ENCODE data around the gene PDXK. TPM values are rescaled to one million over a fixed set of nuclear protein-coding genes. Genes with fewer than 3 reads are reported as not detected.

PDXK gene
- total RNA-seq, 2 experiments from 2014 or later: 111 to 113 TPM

DNA sequence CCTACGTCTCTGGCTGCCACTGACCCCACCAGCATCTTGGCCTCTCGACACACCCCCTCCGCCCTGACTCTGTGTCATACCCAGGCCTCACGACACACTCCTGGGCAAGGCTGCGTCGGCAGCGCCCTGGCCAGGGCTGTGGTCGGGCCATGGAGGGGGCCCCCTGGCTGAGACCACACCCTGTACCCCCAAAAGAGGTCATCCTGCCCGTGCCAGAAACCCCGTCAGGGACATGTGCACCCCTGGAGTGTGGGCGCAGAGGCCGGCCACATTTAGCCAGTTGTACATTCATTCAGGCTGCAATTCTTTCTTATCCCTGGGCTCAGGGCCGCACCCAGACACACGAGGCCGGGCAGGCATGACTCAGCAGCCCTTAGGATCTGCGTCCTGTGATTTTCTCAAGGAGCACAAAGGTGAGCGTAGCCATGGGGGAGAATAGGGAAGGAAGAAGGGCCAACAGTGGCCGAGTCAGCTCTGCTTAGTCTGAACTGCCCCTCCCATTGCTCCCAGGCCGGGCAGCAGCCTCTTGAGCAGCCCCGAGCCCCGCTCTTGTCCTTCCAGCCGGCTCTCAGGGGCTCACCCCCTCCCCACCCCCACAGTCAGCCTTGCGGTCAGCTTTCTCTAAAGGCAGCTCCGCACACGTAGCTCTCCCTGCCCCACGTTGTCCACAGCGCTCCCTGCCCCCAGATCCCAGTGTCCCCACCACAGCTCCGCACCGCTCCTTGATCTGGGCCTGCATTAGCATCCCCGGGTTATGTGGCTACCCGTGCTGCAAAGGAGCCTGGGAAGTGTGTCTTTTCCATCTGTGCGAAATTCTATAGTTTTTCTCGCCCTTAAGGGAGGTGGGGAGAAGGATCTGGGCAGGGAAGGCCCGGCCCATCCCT, 49.3 kb downstream of the PDXK start:
- DNase-seq: no peak
- Mint-ChIP-seq H3K9me3 (peaks cover 1% of the 10 kb centered on the region), H3K27me3 (no peaks in the 10 kb centered on the region), H3K27ac (no peak overlapping the region), H3K4me1 (peaks cover 7% of the 10 kb centered on the region), H3K4me3 (no peak overlapping the region), H3K36me3 (peaks cover 10% of the 10 kb centered on the region)

DNA sequence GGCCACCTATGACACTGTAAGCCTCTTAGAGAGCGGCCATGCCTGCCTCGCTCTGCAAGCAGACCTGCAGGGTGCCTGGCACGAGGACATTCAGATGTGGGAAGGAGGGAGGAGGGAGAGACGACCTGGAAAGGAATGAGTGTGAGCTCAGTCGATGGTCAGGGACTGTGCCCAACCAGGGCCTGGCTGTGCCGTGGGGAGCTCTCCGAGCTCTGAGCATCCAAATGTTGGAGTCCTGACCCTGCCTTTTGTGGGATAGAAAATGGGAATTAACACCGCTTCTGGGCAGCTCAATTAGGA, 49.9 kb downstream of the PDXK start:
- Mint-ChIP-seq H3K36me3 (peaks cover 14% of the 10 kb centered on the region), H3K27ac (no peak overlapping the region), H3K4me1 (peaks cover 10% of the 10 kb centered on the region), H3K27me3 (no peaks in the 10 kb centered on the region), H3K4me3 (no peak overlapping the region), H3K9me3 (peaks cover 1% of the 10 kb centered on the region)
- no peak for DNase-seq

DNA sequence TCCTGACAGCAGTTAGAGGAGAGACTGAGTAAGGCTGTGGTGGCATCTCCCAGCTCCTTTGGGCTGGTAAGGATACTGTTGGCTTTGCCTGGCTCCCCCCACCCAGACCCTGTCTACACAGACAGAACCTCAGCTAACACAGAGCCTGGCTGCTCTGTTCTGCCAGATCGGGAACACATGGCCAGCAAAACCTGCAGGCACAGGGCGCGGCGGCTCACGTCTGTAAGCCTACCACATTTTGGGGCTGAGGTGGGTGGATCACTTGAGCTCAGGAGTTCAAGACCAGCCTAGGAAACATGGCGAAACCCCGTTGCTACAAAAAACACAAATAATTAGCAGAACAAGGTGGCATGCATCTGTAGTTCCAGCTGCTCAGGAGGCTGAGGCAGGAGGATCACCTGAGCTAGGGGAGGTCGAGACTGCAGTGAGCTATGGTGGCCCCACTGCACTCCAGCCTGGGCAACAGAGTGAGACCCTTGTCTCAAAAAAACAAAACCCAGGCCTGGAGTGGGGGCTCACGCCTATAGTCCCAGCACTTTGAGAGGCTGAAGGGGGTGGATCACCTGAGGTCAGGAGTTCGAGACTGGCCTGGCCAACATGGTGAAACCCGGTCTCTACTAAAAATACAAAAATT, 50.5 kb downstream of the PDXK start:
- Mint-ChIP-seq H3K9me3 (peaks cover 1% of the 10 kb centered on the region), H3K36me3 (peaks cover 14% of the 10 kb centered on the region), H3K27me3 (no peaks in the 10 kb centered on the region), H3K27ac (no peak overlapping the region), H3K4me3 (no peak overlapping the region), H3K4me1 (peaks cover 10% of the 10 kb centered on the region)
- DNase-seq: no peak

DNA sequence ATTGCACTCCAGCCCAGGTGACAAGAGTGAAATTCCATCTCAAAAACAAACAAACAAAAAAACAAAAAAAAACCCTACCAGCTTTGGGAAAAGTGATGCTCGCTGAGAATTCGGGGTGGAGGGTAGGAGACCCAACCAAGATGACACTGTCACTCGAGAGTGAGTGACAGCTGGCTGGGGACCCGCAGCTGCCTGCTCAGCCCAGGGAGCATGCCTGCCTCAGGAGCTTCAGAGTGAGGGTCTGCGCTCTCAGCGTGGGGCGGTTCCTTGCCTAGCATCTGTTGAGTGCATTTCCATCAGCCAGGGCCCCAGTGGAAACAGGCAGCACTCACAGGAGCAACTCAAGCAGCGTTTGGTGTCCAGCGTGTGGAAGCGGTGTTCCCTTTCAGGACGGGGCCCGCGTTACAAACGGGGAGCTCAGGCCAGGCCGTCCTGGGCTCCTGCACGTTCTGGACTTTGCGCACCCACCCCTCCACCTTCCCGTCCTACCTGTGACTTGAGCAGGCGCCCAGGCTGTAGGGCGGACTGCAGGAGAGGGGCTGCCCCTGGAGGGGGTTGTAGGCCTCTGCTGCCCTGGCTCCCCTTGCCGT, 51.2 kb downstream of the PDXK start:
- H3K27ac Mint-ChIP-seq: no peak overlapping the region
- no peak for DNase-seq

DNA sequence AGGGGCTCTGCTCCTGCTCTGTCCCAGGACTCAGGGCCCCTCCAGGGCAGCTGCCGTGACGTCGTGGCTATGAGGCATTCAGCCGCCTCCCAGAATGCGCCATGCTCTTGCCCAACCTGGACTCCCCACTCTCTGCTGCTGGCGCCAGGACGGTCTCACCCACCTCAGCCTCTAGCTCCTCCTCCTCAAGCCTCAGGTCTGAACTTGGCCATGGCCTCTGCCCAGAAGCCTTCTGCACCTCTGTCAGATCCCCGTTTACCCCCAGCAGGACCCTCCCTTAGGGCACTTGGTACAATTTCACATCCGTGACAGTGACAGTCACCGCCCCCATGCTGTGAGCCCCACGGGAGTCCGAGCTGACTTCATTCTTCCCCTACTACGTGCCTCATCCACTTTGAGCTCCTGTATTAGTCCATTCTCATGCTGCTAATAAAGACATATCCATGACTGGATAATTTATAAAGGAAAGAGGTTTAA, 52.3 kb downstream of the PDXK start:
- H3K36me3 Mint-ChIP-seq: peaks cover 16% of the 10 kb centered on the region
- H3K4me1 Mint-ChIP-seq: peaks cover 19% of the 10 kb centered on the region
- no peaks in the 10 kb centered on the region for H3K27me3 Mint-ChIP-seq
- no peak overlapping the region for H3K4me3 Mint-ChIP-seq
- H3K9me3 Mint-ChIP-seq: peaks cover 1% of the 10 kb centered on the region
- DNase-seq: no peak
- H3K27ac Mint-ChIP-seq: no peak overlapping the region

More for the DNA sequence above, 51.2 kb downstream of the PDXK start:
- H3K27me3 Mint-ChIP-seq: no peaks in the 10 kb centered on the region
- no peak overlapping the region for H3K4me3 Mint-ChIP-seq
- H3K9me3 Mint-ChIP-seq: peaks cover 1% of the 10 kb centered on the region
- H3K4me1 Mint-ChIP-seq: peaks cover 13% of the 10 kb centered on the region
- peaks cover 14% of the 10 kb centered on the region for H3K36me3 Mint-ChIP-seq

DNA sequence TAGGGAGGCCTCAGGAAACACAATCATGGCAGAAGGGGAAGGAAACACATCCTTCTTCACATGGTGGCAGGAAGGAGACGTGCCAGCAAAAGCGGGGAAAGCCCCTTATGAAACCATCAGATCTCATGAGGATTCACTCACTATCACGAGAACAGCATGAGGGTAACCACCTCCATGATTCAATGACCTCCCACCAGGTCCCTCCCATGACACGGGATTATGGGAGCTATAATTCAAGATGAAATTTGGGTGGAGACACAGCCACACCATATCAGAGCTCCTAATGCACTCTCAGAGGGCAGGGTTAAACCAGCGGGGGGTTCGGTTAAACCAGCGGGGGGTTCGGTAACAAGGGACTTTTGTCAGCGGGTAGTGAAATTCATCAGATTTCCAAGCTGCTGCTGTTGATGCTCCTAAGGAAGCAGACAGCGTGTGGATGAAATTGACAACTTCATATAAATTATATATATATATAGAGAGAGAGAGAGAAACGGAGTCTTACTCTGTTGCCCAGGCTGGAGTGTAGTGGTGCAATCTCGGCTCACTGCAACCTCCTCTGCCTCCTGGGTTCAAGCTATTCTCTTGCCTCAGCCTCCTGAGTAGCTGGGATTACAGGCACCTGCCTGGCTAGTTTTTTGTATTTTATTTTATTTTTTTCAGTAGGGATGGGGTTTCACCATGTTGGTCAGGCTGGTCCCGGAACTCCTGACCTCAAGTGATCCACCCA, 52.9 kb downstream of the PDXK start:
- Mint-ChIP-seq H3K9me3 (peaks cover 1% of the 10 kb centered on the region), H3K4me3 (no peak overlapping the region), H3K4me1 (peaks cover 19% of the 10 kb centered on the region), H3K27ac (no peak overlapping the region), H3K27me3 (no peaks in the 10 kb centered on the region), H3K36me3 (peaks cover 16% of the 10 kb centered on the region)
- DNase-seq: no peak

DNA sequence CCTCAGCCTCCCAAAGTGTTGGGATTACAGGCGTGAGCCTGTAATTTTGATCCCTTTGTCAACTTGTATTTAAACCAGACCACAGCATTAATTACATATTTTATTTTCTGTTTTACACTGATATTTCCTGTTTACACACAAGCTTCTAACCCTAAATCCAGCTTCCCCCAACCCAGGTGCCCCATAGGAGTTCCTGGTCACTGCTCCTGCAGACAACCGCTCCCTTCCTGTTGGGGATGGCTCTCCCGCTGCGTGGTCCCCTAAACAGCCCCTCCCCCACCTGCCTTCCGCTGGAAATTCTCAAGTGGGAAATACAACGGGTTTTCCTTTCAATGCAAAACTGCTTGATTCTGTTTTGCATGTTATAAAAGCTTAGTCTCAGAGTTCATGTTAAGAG, 53.5 kb downstream of the PDXK start:
- DNase-seq: no peak
- Mint-ChIP-seq H3K36me3 (peaks cover 17% of the 10 kb centered on the region), H3K9me3 (peaks cover 1% of the 10 kb centered on the region), H3K4me3 (no peak overlapping the region), H3K4me1 (peaks cover 19% of the 10 kb centered on the region), H3K27ac (no peak overlapping the region), H3K27me3 (no peaks in the 10 kb centered on the region)

DNA sequence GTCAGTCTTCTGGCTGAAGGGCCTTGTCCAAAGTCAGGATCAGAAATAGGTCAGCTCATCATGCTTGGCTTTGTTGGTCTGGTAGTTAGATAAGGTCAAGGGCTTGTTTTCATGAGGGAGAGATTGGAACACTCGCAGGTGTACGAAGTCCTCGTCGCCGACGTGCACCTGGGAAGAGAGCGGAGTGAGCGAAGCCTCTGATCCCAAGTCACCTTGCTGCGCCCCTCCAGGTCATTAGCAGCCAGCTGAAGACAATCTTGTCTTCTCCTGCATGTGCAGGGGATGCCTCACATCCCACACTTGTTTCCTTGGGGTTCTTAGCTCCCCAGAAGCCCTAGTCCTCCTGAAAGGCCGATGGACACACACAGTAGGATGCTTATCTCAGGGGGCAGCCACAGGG, 55.2 kb downstream of the PDXK start:
- H3K4me3 Mint-ChIP-seq: no peak overlapping the region
- H3K9me3 Mint-ChIP-seq: peaks cover 1% of the 10 kb centered on the region

DNA sequence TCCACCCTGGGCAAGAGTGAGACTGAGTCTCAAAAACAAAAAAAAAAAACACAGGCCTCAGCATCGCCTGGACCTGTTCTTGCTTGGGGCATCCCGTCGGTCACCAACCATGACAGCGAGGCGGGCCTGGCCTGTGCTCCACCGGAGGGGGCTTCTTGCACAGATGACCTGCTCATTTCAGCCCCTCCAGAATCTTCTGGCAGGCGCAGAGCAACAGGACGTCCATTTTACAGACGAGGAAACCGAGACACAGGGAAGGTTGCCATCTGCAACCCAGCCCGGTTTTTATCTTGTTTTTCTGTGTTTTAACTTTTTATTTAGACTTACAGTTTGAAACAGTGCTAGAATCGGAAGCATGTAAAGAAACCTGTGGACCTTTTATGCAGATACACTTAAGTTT, 56.3 kb downstream of the PDXK start:
- Mint-ChIP-seq H3K4me1 (peaks cover 36% of the 10 kb centered on the region), H3K9me3 (peaks cover 1% of the 10 kb centered on the region), H3K36me3 (peaks cover 18% of the 10 kb centered on the region), H3K27me3 (no peaks in the 10 kb centered on the region), H3K4me3 (peak overlapping the region; percentile 91), H3K27ac (peak overlapping the region; percentile 61)
- no peak for DNase-seq

More for the DNA sequence above, 55.2 kb downstream of the PDXK start:
- DNase-seq: no peak
- peaks cover 18% of the 10 kb centered on the region for H3K36me3 Mint-ChIP-seq
- H3K4me1 Mint-ChIP-seq: peaks cover 30% of the 10 kb centered on the region
- no peak overlapping the region for H3K27ac Mint-ChIP-seq
- H3K27me3 Mint-ChIP-seq: no peaks in the 10 kb centered on the region

DNA sequence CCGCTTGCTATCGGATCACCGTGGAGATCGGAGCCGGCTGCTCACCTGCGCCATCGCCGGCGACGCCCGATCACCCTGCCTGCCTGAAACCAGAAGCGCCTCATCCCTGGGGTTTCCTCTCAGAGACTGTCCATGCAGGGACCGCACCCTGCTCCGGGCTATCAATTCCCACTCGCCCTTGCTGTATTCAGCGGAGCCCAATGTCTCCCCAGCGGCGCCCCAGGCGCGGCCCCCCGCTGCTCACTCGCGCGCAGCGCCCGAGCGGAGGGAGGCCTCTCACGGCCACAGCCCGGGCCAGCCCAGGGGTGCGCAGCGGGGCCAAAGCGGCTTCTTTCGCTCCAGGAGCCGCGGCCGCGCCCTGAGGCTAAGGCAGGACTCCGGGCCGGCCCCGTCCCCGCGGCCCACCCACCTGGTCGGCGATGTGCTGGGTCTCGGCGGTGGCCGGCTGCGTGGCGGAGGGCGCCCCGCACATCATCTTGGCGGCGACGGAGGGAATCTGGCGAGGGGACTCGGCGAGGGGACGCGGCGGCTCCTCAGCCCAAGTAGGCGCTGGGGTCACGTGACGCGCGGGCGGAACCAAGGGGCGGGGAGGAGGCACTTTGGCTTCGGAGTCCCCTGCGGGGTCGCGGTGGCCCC, 57.0 kb downstream of the PDXK start, which contains the start of gene CSTB:
CSTB (minus strand) TSS at position 514 of the 636 bp plus-strand sequence; CDS start at position 475, 39 bp downstream.
- Mint-ChIP-seq H3K27me3 (no peaks in the 10 kb centered on the region), H3K36me3 (peaks cover 18% of the 10 kb centered on the region), H3K27ac (peak within 1 kb of the TSS; percentile 61), H3K4me3 (peak within 1 kb of the TSS; percentile 91), H3K9me3 (peaks cover 1% of the 10 kb centered on the region), H3K4me1 (peaks cover 36% of the 10 kb centered on the region)
- DNase-seq: peak; percentile 86

DNA sequence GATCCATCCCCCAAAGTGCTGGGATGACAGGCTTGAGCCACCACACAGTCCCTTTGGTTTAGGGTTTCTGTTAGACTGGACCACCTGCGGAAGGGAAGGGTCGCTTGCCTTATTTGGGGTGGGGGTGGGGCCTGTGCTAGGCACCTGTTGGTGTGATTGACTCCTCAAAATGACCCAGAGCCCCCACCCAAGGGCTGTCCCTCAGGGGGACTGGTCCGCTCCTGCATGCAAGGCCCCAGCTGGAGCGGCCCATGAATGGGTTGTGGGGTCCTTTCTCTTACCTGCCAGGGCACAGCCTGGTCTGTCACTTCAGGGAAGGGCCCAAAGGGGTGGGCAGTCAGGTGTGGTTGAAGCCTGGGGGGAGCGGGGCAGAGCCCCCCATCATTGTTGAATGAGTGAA, 59.0 kb downstream of the PDXK start:
- H3K27ac Mint-ChIP-seq: no peak overlapping the region
- H3K27me3 Mint-ChIP-seq: no peaks in the 10 kb centered on the region
- no peak for DNase-seq

DNA sequence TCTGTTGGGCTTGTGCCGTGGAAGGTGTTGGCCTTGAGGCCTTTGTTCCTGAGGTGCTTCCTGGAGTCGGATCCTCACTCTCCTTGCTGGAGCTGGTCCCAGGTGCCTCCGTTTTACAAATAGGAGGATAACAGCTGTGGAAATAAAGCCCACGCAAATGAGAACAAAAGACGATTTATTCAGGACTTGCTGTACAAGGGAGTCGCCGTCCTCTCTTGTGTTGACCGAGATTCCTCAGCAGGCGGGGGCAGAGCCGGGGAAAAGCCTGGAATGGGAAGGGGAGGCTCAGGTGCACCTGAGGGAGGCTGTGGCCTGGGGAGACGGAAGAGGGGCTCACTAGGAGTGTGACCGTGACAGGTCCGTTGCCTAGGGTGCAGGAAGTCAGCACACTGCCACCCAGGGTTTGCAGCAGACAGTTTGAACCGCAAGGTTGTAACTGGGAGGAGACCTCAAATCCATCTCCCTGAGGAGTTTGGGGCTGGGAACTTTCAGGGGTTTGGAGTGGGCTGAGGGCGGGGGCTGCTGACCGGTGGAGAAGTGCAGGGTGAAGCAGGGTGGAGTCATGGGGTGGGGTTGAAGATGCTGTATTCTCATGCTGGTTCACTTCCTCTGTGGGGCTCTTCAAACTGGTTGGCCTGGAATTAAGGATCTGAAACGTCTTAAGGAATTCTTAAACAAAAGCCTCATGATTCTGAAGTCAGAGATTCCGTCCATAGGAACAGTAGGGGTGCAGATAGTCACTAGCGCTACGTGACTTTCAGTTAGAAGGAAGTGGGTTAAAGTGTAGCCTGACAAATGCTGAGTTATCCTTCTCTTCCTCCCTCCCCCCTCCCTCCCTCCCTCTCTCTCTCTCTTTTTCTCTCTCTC, 59.8 kb downstream of the PDXK start:
- Mint-ChIP-seq H3K9me3 (no peaks in the 10 kb centered on the region), H3K36me3 (peaks cover 4% of the 10 kb centered on the region), H3K4me3 (peak overlapping the region; percentile 51), H3K4me1 (peaks cover 43% of the 10 kb centered on the region), H3K27ac (peak overlapping the region; percentile 49), H3K27me3 (no peaks in the 10 kb centered on the region)
- no peak for DNase-seq

More for the DNA sequence above, 59.0 kb downstream of the PDXK start:
- H3K9me3 Mint-ChIP-seq: no peaks in the 10 kb centered on the region
- no peak overlapping the region for H3K4me3 Mint-ChIP-seq
- H3K36me3 Mint-ChIP-seq: peaks cover 11% of the 10 kb centered on the region
- peaks cover 43% of the 10 kb centered on the region for H3K4me1 Mint-ChIP-seq

DNA sequence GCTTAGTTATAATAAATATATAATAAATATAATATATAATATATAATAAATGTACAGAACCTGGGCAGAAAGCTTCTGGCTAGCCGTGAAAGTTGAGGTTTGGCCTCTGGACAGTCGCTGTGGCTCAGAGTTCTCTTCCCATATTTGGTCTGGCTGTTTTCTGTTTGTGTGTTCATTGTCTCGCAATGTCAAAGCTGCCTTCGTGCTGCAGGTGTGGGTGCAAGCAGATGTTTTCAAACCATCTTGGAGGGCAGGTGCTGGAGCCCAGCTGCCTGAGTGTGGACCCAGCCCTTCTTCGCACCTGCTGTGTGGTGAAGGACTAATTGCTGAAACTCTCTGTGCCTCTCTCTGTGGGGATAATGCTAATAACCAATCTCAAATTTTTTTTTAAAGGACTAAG, 60.7 kb downstream of the PDXK start:
- Mint-ChIP-seq H3K4me3 (no peak overlapping the region), H3K27ac (no peak overlapping the region), H3K36me3 (peaks cover 4% of the 10 kb centered on the region), H3K9me3 (no peaks in the 10 kb centered on the region), H3K4me1 (peaks cover 42% of the 10 kb centered on the region), H3K27me3 (no peaks in the 10 kb centered on the region)
- no peak for DNase-seq

DNA sequence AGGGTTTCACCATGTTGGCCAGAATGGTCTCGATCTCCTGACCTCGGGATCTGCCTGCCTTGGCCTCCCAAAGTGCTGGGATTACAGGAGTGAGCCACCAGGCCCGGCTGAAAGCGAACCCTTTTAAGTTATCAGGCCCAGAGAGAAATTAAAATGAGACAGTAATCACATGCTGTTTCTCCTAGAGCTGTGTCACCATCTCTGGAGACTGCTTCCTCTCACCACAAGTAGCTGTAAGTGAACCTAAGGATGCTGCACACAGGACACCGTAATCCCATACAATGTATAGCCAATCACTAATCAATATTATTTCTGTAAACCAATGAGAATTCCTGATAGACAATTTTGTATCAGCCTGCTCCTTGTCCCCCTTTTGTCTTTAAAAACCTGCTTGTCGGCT, 62.9 kb downstream of the PDXK start:
- H3K4me3 Mint-ChIP-seq: no peak overlapping the region
- no peak for DNase-seq
- H3K4me1 Mint-ChIP-seq: peaks cover 34% of the 10 kb centered on the region
- no peaks in the 10 kb centered on the region for H3K9me3 Mint-ChIP-seq
- H3K36me3 Mint-ChIP-seq: peaks cover 2% of the 10 kb centered on the region
- H3K27ac Mint-ChIP-seq: peak overlapping the region; percentile 92
- no peaks in the 10 kb centered on the region for H3K27me3 Mint-ChIP-seq
